ENCODE measurements around the gene TTC19.

The TTC19 gene

GRCh38 chr17:16019347-16019746 is 19.7 kb downstream of the TTC19 start:
- Histone ChIP-seq H3K4me1 (ENCODE audit: control insufficient read depth, insufficient read depth, low read length) (peaks cover 3% of the 10 kb centered on the region), H3K4me3 (ENCODE audit: low read length) (no peak overlapping the region), H3K27ac (ENCODE audit: low read depth, low read length) (no peak overlapping the region), H3K27me3 (ENCODE audit: control insufficient read depth, insufficient read depth, low read length) (no peaks in the 10 kb centered on the region), H3K36me3 (ENCODE audit: control insufficient read depth, insufficient read depth, low read length) (peaks cover 9% of the 10 kb centered on the region), H3K9ac (ENCODE audit: low read length) (no peak overlapping the region)

GRCh38 chr17:16023881-16024280 is 24.3 kb downstream of the TTC19 start:
- Histone ChIP-seq H3K27ac (ENCODE audit: low read depth, low read length) (no peak overlapping the region), H3K9ac (ENCODE audit: low read length) (no peak overlapping the region), H3K4me3 (ENCODE audit: low read length) (no peak overlapping the region), H3K27me3 (ENCODE audit: control insufficient read depth, insufficient read depth, low read length) (no peaks in the 10 kb centered on the region), H3K36me3 (ENCODE audit: control insufficient read depth, insufficient read depth, low read length) (peaks cover 37% of the 10 kb centered on the region), H3K4me1 (ENCODE audit: control insufficient read depth, insufficient read depth, low read length) (peaks cover 3% of the 10 kb centered on the region)

DNA sequence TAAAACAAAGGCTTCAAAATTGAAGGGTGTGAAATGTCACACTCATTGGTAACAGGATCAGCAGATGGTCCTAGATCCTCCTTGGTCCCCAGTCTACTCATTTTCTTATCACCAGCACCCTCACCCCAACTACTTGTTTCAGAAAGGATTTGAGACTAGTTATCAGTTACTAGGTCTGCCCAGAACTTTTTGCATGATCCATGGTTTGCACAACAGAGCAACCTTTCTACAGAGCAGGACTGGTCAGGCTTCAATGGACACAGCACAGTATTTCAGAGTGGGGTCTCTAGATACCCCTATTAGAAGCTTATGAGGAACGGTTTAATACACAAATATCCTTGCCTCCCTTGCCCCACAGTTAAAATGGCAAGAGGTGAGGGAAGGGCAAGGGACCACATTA is 25.6 kb downstream of the TTC19 start:
- peaks cover 3% of the 10 kb centered on the region for H3K4me1 ChIP-seq (ENCODE audit: control insufficient read depth, insufficient read depth, low read length)
- H3K36me3 ChIP-seq (ENCODE audit: control insufficient read depth, insufficient read depth, low read length), result peaks cover 42% of the 10 kb centered on the region
- H3K4me3 ChIP-seq (ENCODE audit: low read length), result no peak overlapping the region
- H3K27me3 ChIP-seq (ENCODE audit: control insufficient read depth, insufficient read depth, low read length), result no peaks in the 10 kb centered on the region
- H3K27ac ChIP-seq (ENCODE audit: low read depth, low read length), result no peak overlapping the region
- H3K9ac ChIP-seq (ENCODE audit: low read length), result no peak overlapping the region

- no peaks in the 10 kb centered on the region for H3K27me3 ChIP-seq (ENCODE audit: control insufficient read depth, insufficient read depth, low read length)
- H3K27ac ChIP-seq (ENCODE audit: low read depth, low read length), result no peak overlapping the region
- H3K9ac ChIP-seq (ENCODE audit: low read length), result no peak overlapping the region
- no peaks in the 10 kb centered on the region for H3K4me1 ChIP-seq (ENCODE audit: control insufficient read depth, insufficient read depth, low read length)
- peaks cover 39% of the 10 kb centered on the region for H3K36me3 ChIP-seq (ENCODE audit: control insufficient read depth, insufficient read depth, low read length)
- no peak overlapping the region for H3K4me3 ChIP-seq (ENCODE audit: low read length)
Measured at GRCh38 chr17:16026895-16027294, 27.3 kb downstream of the TTC19 start.

DNA sequence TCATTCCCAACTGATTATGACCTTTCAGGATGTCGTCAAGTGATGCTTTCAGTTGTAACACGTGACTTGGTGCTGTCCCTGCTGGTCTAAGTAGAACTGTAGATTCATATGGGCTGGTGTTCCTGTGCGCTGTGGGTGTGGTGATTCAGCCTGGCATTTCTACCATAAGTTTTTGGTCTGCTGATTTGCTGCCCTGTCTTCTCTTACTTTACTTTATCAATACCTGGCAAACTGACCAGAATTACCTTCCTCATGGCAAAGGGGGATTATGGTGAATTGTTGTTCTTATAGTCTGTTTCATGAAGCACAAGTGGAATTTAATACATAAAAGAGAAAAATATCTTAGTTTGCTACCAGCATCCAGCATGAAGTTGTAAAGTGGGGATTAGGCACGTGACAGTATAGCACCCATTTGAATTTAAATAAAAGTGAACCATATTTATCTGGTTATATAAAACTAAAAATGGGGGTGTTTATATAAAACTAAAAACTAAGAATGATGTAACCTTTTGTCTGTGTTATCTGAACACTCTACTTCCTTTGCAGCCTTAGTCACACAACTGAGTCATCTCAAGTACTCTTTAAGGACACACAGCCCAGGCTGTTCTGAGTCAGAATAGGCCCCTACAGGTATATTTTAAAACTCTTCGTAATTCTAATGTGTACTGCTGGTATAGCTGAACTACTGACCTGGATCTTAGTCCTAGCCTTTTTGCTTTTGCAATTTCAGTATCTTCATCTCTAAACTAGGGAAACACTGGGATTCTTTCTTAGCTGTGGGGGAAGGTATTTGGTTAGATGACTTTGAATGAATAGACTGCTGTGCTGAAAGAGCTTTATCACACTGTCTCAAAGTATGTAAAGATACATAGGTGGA is 28.3 kb downstream of the TTC19 start:
- no peak overlapping the region for H3K9ac ChIP-seq (ENCODE audit: low read length)
- no peak overlapping the region for H3K4me3 ChIP-seq (ENCODE audit: low read length)
- no peaks in the 10 kb centered on the region for H3K27me3 ChIP-seq (ENCODE audit: control insufficient read depth, insufficient read depth, low read length)
- peaks cover 44% of the 10 kb centered on the region for H3K36me3 ChIP-seq (ENCODE audit: control insufficient read depth, insufficient read depth, low read length)
- H3K27ac ChIP-seq (ENCODE audit: low read depth, low read length), result peak overlapping the region; percentile 64
- no peaks in the 10 kb centered on the region for H3K4me1 ChIP-seq (ENCODE audit: control insufficient read depth, insufficient read depth, low read length)

- no peaks in the 10 kb centered on the region for H3K4me1 ChIP-seq (ENCODE audit: control insufficient read depth, insufficient read depth, low read length)
Measured at GRCh38 chr17:16033729-16034349, 34.2 kb downstream of the TTC19 start.

DNA sequence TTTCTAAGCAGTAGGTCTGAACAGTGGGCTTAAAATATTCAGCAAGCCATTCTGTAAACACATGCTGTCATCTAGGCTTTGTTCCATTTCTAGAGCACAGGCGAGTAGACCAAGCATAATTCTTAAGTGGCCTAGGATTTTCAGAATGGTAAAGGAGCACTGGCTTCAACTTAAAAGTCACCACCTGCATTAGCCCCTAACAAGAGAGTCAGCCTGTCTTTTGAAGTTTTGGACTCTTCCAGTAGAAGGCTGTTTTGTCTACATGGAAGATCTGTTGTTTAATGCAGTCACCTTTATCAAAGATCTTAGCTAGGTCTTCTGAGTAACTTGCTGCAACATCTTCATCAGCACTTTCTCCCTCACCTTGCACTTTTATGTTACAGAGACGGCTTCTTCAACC is 36.6 kb downstream of the TTC19 start:
- no peaks in the 10 kb centered on the region for H3K4me1 ChIP-seq (ENCODE audit: control insufficient read depth, insufficient read depth, low read length)
- H3K27ac ChIP-seq (ENCODE audit: low read depth, low read length), result no peak overlapping the region
- H3K9ac ChIP-seq (ENCODE audit: low read length), result no peak overlapping the region
- H3K36me3 ChIP-seq (ENCODE audit: control insufficient read depth, insufficient read depth, low read length), result peaks cover 30% of the 10 kb centered on the region
- H3K4me3 ChIP-seq (ENCODE audit: low read length), result no peak overlapping the region
- H3K27me3 ChIP-seq (ENCODE audit: control insufficient read depth, insufficient read depth, low read length), result no peaks in the 10 kb centered on the region

More at GRCh38 chr17:16033729-16034349, 34.2 kb downstream of the TTC19 start:
- peaks cover 32% of the 10 kb centered on the region for H3K36me3 ChIP-seq (ENCODE audit: control insufficient read depth, insufficient read depth, low read length)
- no peak overlapping the region for H3K4me3 ChIP-seq (ENCODE audit: low read length)
- H3K27ac ChIP-seq (ENCODE audit: low read depth, low read length), result no peak overlapping the region
- no peak overlapping the region for H3K9ac ChIP-seq (ENCODE audit: low read length)
- H3K27me3 ChIP-seq (ENCODE audit: control insufficient read depth, insufficient read depth, low read length), result no peaks in the 10 kb centered on the region

DNA sequence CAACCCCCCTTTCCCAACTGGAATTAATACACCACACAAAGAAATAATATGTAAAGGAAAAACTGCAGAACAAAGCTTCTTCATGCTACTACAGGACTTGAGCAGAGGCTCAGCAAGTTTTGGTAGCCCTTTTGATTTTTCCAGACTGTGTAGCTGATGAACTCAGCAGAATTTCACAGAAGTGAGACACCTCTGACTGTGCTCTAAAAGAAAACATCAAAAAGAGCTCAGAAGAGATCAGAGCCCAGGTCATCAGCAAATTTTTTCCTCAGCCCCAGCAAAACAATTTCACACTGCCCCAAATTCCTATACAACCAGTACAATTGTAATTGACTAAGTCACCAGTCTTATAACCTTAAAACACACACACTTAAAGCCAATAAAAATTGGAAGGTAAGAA is 38.0 kb downstream of the TTC19 start:
- H3K27me3 ChIP-seq (ENCODE audit: control insufficient read depth, insufficient read depth, low read length), result no peaks in the 10 kb centered on the region
- peaks cover 22% of the 10 kb centered on the region for H3K36me3 ChIP-seq (ENCODE audit: control insufficient read depth, insufficient read depth, low read length)
- no peak overlapping the region for H3K9ac ChIP-seq (ENCODE audit: low read length)
- H3K27ac ChIP-seq (ENCODE audit: low read depth, low read length), result no peak overlapping the region
- H3K4me3 ChIP-seq (ENCODE audit: low read length), result no peak overlapping the region
- H3K4me1 ChIP-seq (ENCODE audit: control insufficient read depth, insufficient read depth, low read length), result no peaks in the 10 kb centered on the region

- peaks cover 37% of the 10 kb centered on the region for H3K36me3 ChIP-seq (ENCODE audit: control insufficient read depth, insufficient read depth, low read length)
- no peak overlapping the region for H3K9ac ChIP-seq (ENCODE audit: low read length)
- no peaks in the 10 kb centered on the region for H3K27me3 ChIP-seq (ENCODE audit: control insufficient read depth, insufficient read depth, low read length)
- H3K4me3 ChIP-seq (ENCODE audit: low read length), result no peak overlapping the region
- H3K4me1 ChIP-seq (ENCODE audit: control insufficient read depth, insufficient read depth, low read length), result no peaks in the 10 kb centered on the region
- H3K27ac ChIP-seq (ENCODE audit: low read depth, low read length), result no peak overlapping the region
Measured at GRCh38 chr17:16040710-16041251, 41.2 kb downstream of the TTC19 start.

DNA sequence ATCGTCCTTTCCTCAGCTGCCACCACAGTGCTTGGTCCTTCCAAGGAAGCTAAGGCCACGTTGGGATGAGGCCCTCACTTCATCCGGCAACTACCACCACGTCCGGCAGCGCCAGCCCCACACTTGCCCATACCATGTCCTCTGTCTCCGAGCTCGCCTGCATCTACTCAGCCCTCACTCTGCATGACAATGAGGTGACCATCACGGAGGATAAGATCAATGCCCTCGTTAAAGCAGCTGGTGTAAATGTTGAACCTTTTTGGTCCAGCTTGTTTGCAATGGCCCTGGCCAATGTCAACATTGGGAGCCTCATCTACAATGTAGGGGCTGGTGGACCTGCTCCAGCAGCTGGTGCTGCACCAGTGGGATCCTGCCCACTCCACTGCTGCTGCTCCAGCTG is 44.9 kb downstream of the TTC19 start:
- H3K4me1 ChIP-seq (ENCODE audit: control insufficient read depth, insufficient read depth, low read length), result no peaks in the 10 kb centered on the region
- peaks cover 44% of the 10 kb centered on the region for H3K36me3 ChIP-seq (ENCODE audit: control insufficient read depth, insufficient read depth, low read length)
- H3K4me3 ChIP-seq (ENCODE audit: low read length), result no peak overlapping the region
- no peak overlapping the region for H3K9ac ChIP-seq (ENCODE audit: low read length)
- no peak overlapping the region for H3K27ac ChIP-seq (ENCODE audit: low read depth, low read length)
- no peaks in the 10 kb centered on the region for H3K27me3 ChIP-seq (ENCODE audit: control insufficient read depth, insufficient read depth, low read length)

DNA sequence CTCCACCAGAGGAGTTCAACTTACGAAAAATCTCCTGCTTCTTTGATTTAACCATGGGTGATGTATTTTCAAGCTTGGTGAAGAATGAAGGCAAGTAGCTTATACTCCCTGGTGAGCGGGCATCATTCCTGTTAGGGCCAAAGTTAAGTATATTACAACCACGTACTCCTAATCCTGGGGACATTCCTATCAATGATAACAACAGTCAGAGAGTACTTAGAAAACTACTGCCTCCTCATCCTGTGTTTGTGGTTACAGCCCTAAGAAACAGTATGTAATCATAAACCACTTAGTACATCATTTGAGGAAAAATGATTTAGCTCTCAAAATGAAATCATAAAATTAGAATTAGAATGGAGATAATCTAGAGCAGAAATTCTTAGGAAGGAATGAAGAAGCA is 47.3 kb downstream of the TTC19 start:
- Histone ChIP-seq H3K4me3 (ENCODE audit: low read length) (no peak overlapping the region), H3K27ac (ENCODE audit: low read depth, low read length) (no peak overlapping the region), H3K9ac (ENCODE audit: low read length) (no peak overlapping the region), H3K36me3 (ENCODE audit: control insufficient read depth, insufficient read depth, low read length) (peaks cover 44% of the 10 kb centered on the region), H3K27me3 (ENCODE audit: control insufficient read depth, insufficient read depth, low read length) (no peaks in the 10 kb centered on the region), H3K4me1 (ENCODE audit: control insufficient read depth, insufficient read depth, low read length) (no peaks in the 10 kb centered on the region)

GRCh38 chr17:16048811-16049449 is 49.3 kb downstream of the TTC19 start:
- Histone ChIP-seq H3K27ac (ENCODE audit: low read depth, low read length) (no peak overlapping the region), H3K27me3 (ENCODE audit: control insufficient read depth, insufficient read depth, low read length) (no peaks in the 10 kb centered on the region), H3K4me3 (ENCODE audit: low read length) (no peak overlapping the region), H3K36me3 (ENCODE audit: control insufficient read depth, insufficient read depth, low read length) (peaks cover 38% of the 10 kb centered on the region), H3K4me1 (ENCODE audit: control insufficient read depth, insufficient read depth, low read length) (no peaks in the 10 kb centered on the region), H3K9ac (ENCODE audit: low read length) (no peak overlapping the region)
